HAP-1 (cell line): ENCODE data around the gene ZNF622.

Source experiments
- DNase-seq, 2 experiments: peaks; one replicate each; pipeline ENCODE4 v3.0.0-alpha.2; 2016 to 2020; ENCODE audit warnings: low spot score in 2 of 2
- H3K27me3 ChIP-seq: fragments of 250-450 bp; sonication (Bioruptor Pico); 2 replicates; pipeline ENCODE4 v1.5.1; 2020; ENCODE audit warnings: low read depth, mild to moderate bottlenecking, moderate library complexity
- H3K36me3 ChIP-seq: fragments of 250-450 bp; sonication (Bioruptor Pico); replicated peaks from 2 replicates; pipeline ENCODE4 v1.5.1; 2020; ENCODE audit warnings: mild to moderate bottlenecking
- H3K4me1 ChIP-seq: fragments of 250-450 bp; sonication (Bioruptor Pico); 2 replicates; pipeline ENCODE4 v1.5.1; 2020; ENCODE audit warnings: mild to moderate bottlenecking
- H3K4me3 ChIP-seq: fragments of 250-450 bp; sonication (Bioruptor Pico); 2 replicates; pipeline ENCODE4 v1.5.1; 2020; ENCODE audit warnings: mild to moderate bottlenecking, moderate library complexity
- H3K9me3 ChIP-seq: fragments of 250-450 bp; sonication (Bioruptor Pico); 2 replicates; pipeline ENCODE4 v1.5.1; 2020; ENCODE audit warnings: mild to moderate bottlenecking, moderate library complexity
- in situ Hi-C: fragments of 300-500 bp; cut with MboI; formaldehyde crosslinking; loops from 3 replicates; pipeline ENCODE4 v1.14.3; 2020; ENCODE audit warnings: low sequenced_read_pairs, inconsistent platforms, mixed read lengths

ZNF622 gene

DNA sequence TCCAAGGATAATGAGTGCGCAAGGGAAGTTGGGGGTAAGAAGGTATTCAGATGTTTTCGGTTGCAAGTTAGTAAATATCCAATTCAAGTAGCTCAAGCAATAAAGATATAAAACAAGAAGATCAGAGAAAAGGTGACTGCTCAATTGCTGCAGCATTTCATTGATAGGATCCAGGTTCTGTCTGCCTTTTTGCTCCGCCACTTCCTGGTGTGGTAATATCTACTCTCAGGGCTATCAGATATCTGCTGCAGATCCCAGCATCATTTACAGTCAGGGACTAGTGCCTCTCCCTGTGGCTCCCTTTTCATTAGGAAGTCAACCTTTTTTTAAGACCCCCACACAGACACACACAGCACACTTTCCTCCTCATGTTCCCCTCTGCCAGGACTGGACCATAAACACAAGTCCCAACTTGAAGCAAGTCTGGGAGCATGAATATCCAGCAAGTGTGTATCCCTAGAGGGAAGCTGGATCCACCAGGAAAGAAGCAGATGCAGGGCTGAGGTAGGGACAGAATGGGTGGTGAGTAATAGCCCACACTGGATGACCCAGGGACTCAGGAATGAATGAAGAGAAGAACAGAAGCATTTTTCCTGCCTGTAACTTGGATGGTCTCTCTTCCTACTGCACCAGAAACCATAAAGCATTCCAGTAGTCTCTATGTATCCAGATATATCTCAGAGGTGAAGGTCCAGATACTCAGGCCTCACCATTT lies 53.7 kb downstream of the ZNF622 start:
- Histone ChIP-seq H3K4me3 (no peak overlapping the region), H3K36me3 (no peaks in the 10 kb centered on the region), H3K4me1 (no peaks in the 10 kb centered on the region), H3K9me3 (no peaks in the 10 kb centered on the region), H3K27me3 (no peaks in the 10 kb centered on the region)
- no peak for DNase-seq
- in situ Hi-C loops: no loop called here

DNA sequence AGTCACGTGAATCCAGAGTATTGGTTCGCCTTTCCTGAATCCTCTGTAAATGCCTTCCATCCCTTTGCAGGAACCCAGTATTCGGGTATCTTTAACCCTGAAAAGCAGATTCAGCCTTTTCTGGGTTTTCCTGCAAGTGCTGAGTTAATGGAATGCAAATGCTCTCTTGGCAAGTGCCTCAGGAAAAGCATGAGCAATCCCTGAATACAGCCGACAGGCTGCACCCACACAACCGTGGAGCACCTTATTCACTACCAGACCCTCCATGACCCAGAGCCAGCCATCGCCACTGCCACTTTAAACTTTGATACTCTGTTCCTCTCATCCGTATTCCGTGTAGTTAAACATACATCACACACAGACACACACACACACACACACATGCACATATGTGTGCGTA lies 54.4 kb downstream of the ZNF622 start:
- H3K4me1 ChIP-seq: no peaks in the 10 kb centered on the region
- no peaks in the 10 kb centered on the region for H3K27me3 ChIP-seq
- no peak overlapping the region for H3K4me3 ChIP-seq
- H3K36me3 ChIP-seq: no peaks in the 10 kb centered on the region
- no peaks in the 10 kb centered on the region for H3K9me3 ChIP-seq
- in situ Hi-C loops: no loop called here
- DNase-seq: no peak

DNA sequence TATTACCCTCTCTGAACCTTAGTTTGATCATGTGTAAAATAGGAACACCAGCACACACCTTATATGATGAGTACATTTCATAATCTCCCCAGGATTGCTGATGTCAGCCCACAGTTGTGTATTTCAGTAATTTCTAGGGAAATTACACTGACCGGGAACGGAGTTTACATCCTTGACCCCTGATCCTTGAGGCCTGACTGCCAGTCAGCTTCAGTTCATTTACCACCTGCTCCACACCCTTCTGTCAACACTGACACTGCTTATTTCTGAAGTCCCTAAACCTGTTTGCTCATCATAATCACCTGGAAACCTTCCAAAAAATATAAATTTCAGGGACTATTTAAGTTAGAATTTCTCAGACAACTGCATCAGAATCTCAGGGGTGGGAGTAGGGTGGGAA lies 55.3 kb downstream of the ZNF622 start:
- DNase-seq: no peak
- H3K36me3 ChIP-seq: no peaks in the 10 kb centered on the region
- in situ Hi-C loops: no loop called here
- H3K27me3 ChIP-seq: no peaks in the 10 kb centered on the region
- H3K4me3 ChIP-seq: no peak overlapping the region
- H3K9me3 ChIP-seq: no peaks in the 10 kb centered on the region
- H3K4me1 ChIP-seq: no peaks in the 10 kb centered on the region

DNA sequence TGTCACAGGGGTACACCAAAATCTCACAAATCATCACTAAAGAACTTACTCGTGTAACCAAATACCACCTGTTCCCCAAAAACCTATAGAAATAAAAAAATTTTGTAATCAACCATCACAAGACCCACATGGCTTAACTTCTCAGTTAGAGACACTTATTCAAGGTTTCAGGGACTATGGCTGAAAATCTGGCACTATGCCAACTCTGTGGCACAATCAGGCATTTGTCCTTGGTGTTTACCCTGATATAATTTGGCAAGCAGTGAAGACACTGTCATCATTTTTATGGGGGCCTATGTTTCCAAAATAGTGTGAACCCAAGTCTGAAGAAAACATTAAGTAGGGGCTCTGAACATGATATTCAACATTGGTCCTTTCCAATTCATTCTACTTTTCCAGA lies 59.0 kb downstream of the ZNF622 start:
- Histone ChIP-seq H3K4me1 (no peaks in the 10 kb centered on the region), H3K36me3 (no peaks in the 10 kb centered on the region), H3K27me3 (no peaks in the 10 kb centered on the region), H3K4me3 (no peak overlapping the region), H3K9me3 (no peaks in the 10 kb centered on the region)
- DNase-seq: no peak
- in situ Hi-C loops: no loop called here

DNA sequence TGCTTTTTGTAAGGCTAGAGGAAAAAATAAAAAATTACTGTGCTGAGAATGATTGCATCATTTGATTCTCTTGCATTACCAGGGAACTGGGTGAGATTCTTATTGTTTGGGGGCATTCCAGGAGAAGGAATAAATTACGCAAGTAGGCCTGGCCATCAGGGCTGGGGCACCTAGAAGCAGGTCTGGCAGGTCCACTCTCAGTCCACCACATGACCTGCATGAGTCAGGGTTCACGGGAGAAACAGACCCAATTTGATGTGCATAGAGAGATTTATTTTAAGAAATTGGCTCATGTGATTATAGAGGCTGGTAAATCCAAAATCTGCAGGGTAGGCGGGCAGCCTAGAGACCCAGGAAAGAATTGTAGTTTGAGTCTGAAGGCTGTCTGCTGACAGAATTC lies 59.6 kb downstream of the ZNF622 start:
- H3K4me3 ChIP-seq: no peak overlapping the region
- H3K36me3 ChIP-seq: no peaks in the 10 kb centered on the region
- in situ Hi-C loops: no loop called here
- no peak for DNase-seq
- no peaks in the 10 kb centered on the region; the same call in 1 of the 2 replicates for H3K27me3 ChIP-seq
- no peaks in the 10 kb centered on the region for H3K9me3 ChIP-seq
- H3K4me1 ChIP-seq: no peaks in the 10 kb centered on the region
